ENCODE measurements around the gene RUSF1.
"Not testable (repeated sequence)": the region's sequence is repeated elsewhere in the genome, so short reads cannot be mapped to it uniquely, and the experiment has no call there.

Gene RUSF1

GRCh38 chr16:31525113-31525512, 16.9 kb upstream of the RUSF1 start:
- no peak overlapping the region for H3K27ac ChIP-seq
- TF ChIP-seq CTCF (conservative IDR thresholded peaks at IDR 0.05), result no peak

GRCh38 chr16:31523768-31524167, 15.6 kb upstream of the RUSF1 start:
- not testable (repeated sequence) for H3K27ac ChIP-seq

GRCh38 chr16:31522071-31522470, 13.9 kb upstream of the RUSF1 start:
- no peak overlapping the region for H3K27ac ChIP-seq
- TF ChIP-seq CTCF (conservative IDR thresholded peaks at IDR 0.05), result no peak

- H3K27ac ChIP-seq, result no peak overlapping the region
These were observed 13.2 kb upstream of the RUSF1 start for GRCh38 chr16:31521368-31521767.

GRCh38 chr16:31519759-31520431, 11.7 kb upstream of the RUSF1 start:
- no peak for TF ChIP-seq CTCF (conservative IDR thresholded peaks at IDR 0.05)
- H3K27ac ChIP-seq, result no peak overlapping the region

More at GRCh38 chr16:31521368-31521767, 13.2 kb upstream of the RUSF1 start:
- TF ChIP-seq CTCF (conservative IDR thresholded peaks at IDR 0.05), result no peak

GRCh38 chr16:31517800-31518402, 9.7 kb upstream of the RUSF1 start:
- TF ChIP-seq CTCF (conservative IDR thresholded peaks at IDR 0.05), result no peak
- no peak overlapping the region for H3K27ac ChIP-seq

GRCh38 chr16:31513884-31514283, 5.7 kb upstream of the RUSF1 start:
- TF ChIP-seq CTCF (conservative IDR thresholded peaks at IDR 0.05), result no peak
- no peak overlapping the region for H3K27ac ChIP-seq

GRCh38 chr16:31513126-31513525, 4.9 kb upstream of the RUSF1 start:
- no peak for TF ChIP-seq CTCF (conservative IDR thresholded peaks at IDR 0.05)
- H3K27ac ChIP-seq, result no peak overlapping the region

Data from VCaP (cell line).